Measurements from ENCODE around the gene MYBPC2. TPM values are rescaled to one million over a fixed set of nuclear protein-coding genes. Genes with fewer than 3 reads are reported as not detected.

The MYBPC2 gene
- polyA plus RNA-seq, 1 of the 3 experiments (the other 2 are of a cell fraction) = not detected

GRCh38 chr19:50423279-50424113, 9.2 kb upstream of the MYBPC2 start:
- Histone ChIP-seq H3K79me2 (ENCODE audit: insufficient read depth) (no peaks in the 10 kb centered on the region), H3K9ac (no peak overlapping the region), H3K4me3 (ENCODE audit: low read depth in 2 of 2, low read length in 1 of 2) (no peak overlapping the region), H3K27me3 (ENCODE audit: insufficient read depth) (no peaks in the 10 kb centered on the region; the same call in 1 of the 2 replicates), H3K9me2 (no peaks in the 10 kb centered on the region), H3F3A (replicated peaks; ENCODE audit: insufficient read depth) (peaks cover 3% of the 10 kb centered on the region), H3K27ac (ENCODE audit: low read depth in 2 of 2, low read length in 1 of 2) (no peak overlapping the region), H3K4me2 (no peak overlapping the region), H2AFZ (ENCODE audit: low read depth) (no peak overlapping the region), H3K4me1 (ENCODE audit: control insufficient read depth in 1 of 2, insufficient read depth in 2 of 2, low read depth in 1 of 2, low read length in 1 of 2) (no peaks in the 10 kb centered on the region), H4K20me1 (ENCODE audit: insufficient read depth) (no peaks in the 10 kb centered on the region), H3K9me3 (no peaks in the 10 kb centered on the region), H3K36me3 (replicated peaks in 1 of 2; ENCODE audit: control insufficient read depth in 1 of 2, insufficient read depth in 2 of 2, low read length in 1 of 2) (no peaks in the 10 kb centered on the region)
- WGBS (ENCODE audit: low lambda C conversion rate) = 80% methylated on average over 18 of the region's 22 CpGs
- no peak for TF ChIP-seq IRF3 (IDR thresholded peaks at IDR 0.05; ENCODE audit: low read depth, low read length)
- TF ChIP-seq TEAD4 (IDR thresholded peaks at IDR 0.05; ENCODE audit: borderline replicate concordance, insufficient read depth) = no peak
- no peak for TF ChIP-seq MXI1 (IDR thresholded peaks at IDR 0.05; ENCODE audit: low read depth, low read length)
- DNase-seq = no peak
- ChIA-PET POLR2A (no interaction called here), CTCF (interaction anchor here (1.2 to 3.7 kb wide), 2 partner anchors 8 to 39 kb away, joined by 3 to 14 read pairs; no protein-coding TSS in a partner anchor)

GRCh38 chr19:50425581-50425980, 7.1 kb upstream of the MYBPC2 start:
- no peaks in the 10 kb centered on the region for H4K20me1 ChIP-seq (ENCODE audit: insufficient read depth)
- H2AFZ ChIP-seq (ENCODE audit: low read depth) = no peak overlapping the region
- no peaks in the 10 kb centered on the region for H3K4me1 ChIP-seq (ENCODE audit: control insufficient read depth in 1 of 2, insufficient read depth in 2 of 2, low read depth in 1 of 2, low read length in 1 of 2)
- DNase-seq = no peak
- no peak overlapping the region for H3K4me3 ChIP-seq (ENCODE audit: low read depth in 2 of 2, low read length in 1 of 2)
- H3F3A ChIP-seq (replicated peaks; ENCODE audit: insufficient read depth) = no peaks in the 10 kb centered on the region
- TF ChIP-seq RFX5 (IDR thresholded peaks at IDR 0.05; ENCODE audit: low read length) = no peak
- ChIA-PET CTCF (interaction anchor here (3.7 kb wide), 1 partner anchor 10 kb away, joined by 14 read pairs; no protein-coding TSS in a partner anchor), POLR2A (no interaction called here)
- no peaks in the 10 kb centered on the region for H3K79me2 ChIP-seq (ENCODE audit: insufficient read depth)
- H3K36me3 ChIP-seq (replicated peaks in 1 of 2; ENCODE audit: control insufficient read depth in 1 of 2, insufficient read depth in 2 of 2, low read length in 1 of 2) = no peaks in the 10 kb centered on the region
- no peaks in the 10 kb centered on the region for H3K9me2 ChIP-seq
- H3K27me3 ChIP-seq (ENCODE audit: insufficient read depth) = no peaks in the 10 kb centered on the region; the same call in 1 of the 2 replicates
- H3K9ac ChIP-seq = no peak overlapping the region
- H3K9me3 ChIP-seq = no peaks in the 10 kb centered on the region
- 77% methylated on average over 7 of the region's 7 CpGs for WGBS (ENCODE audit: low lambda C conversion rate)
- no peak overlapping the region for H3K27ac ChIP-seq (ENCODE audit: low read depth in 2 of 2, low read length in 1 of 2)
- no peak overlapping the region for H3K4me2 ChIP-seq

- no peak for TF ChIP-seq FOXM1 (IDR thresholded peaks at IDR 0.05; ENCODE audit: low read depth)
- no peak for TF ChIP-seq POLR2AphosphoS5 (IDR thresholded peaks at IDR 0.05; ENCODE audit: low read depth, low read length)
- TF ChIP-seq USF1 (IDR thresholded peaks at IDR 0.05; ENCODE audit: borderline replicate concordance, low read depth) = no peak
- no peak for TF ChIP-seq JUND (IDR thresholded peaks at IDR 0.05)
- TF ChIP-seq MAX (IDR thresholded peaks at IDR 0.05; ENCODE audit: low read depth) = no peak
- no peak for TF ChIP-seq PBX3 (IDR thresholded peaks at IDR 0.05)
- TF ChIP-seq CTCF (IDR thresholded peaks at IDR 0.05) = no peak
- no peak for TF ChIP-seq NRF1 (IDR thresholded peaks at IDR 0.05; ENCODE audit: low read depth, low read length)
- no peak for TF ChIP-seq EZH2phosphoT487 (IDR thresholded peaks at IDR 0.05; ENCODE audit: borderline replicate concordance, low read depth)
- Histone ChIP-seq H3K9me3 (no peaks in the 10 kb centered on the region), H2AFZ (ENCODE audit: low read depth) (no peak overlapping the region), H4K20me1 (ENCODE audit: insufficient read depth) (no peaks in the 10 kb centered on the region), H3K27me3 (ENCODE audit: insufficient read depth) (peaks cover 4% of the 10 kb centered on the region), H3K4me1 (ENCODE audit: control insufficient read depth in 1 of 2, insufficient read depth in 2 of 2, low read depth in 1 of 2, low read length in 1 of 2) (peaks cover 0 to 6% of the 10 kb centered on the region in 2 experiments; a peak in 1 of 4 replicates), H3K79me2 (ENCODE audit: insufficient read depth) (no peaks in the 10 kb centered on the region), H3K4me2 (no peak overlapping the region), H3K9me2 (no peaks in the 10 kb centered on the region), H3K27ac (ENCODE audit: low read depth in 2 of 2, low read length in 1 of 2) (no peak overlapping the region), H3F3A (replicated peaks; ENCODE audit: insufficient read depth) (no peaks in the 10 kb centered on the region), H3K4me3 (ENCODE audit: low read depth in 2 of 2, low read length in 1 of 2) (no peak overlapping the region), H3K9ac (no peak overlapping the region), H3K36me3 (replicated peaks in 1 of 2; ENCODE audit: control insufficient read depth in 1 of 2, insufficient read depth in 2 of 2, low read length in 1 of 2) (no peaks in the 10 kb centered on the region)
- ChIA-PET POLR2A (no interaction called here), CTCF (interaction anchor here (1.2 to 3.7 kb wide), 4 partner anchors 12 to 58 kb away, joined by 3 to 14 read pairs (median 5); no protein-coding TSS in a partner anchor)
- WGBS (ENCODE audit: low lambda C conversion rate) = 71% methylated on average over 21 of the region's 26 CpGs
- no peak for DNase-seq
Measured at GRCh38 chr19:50427318-50427925, 5.3 kb upstream of the MYBPC2 start.

All from SK-N-SH (cell line).